ENCODE data around the gene A2M. TPM values are rescaled to one million over a fixed set of nuclear protein-coding genes. Genes with fewer than 3 reads are reported as not detected.
A peak's percentile ranks its signal among the peaks of the same experiment; 100 is the strongest.

Gene A2M
- total RNA-seq, 1 donor from 2014 or later = 38.7 TPM

DNA sequence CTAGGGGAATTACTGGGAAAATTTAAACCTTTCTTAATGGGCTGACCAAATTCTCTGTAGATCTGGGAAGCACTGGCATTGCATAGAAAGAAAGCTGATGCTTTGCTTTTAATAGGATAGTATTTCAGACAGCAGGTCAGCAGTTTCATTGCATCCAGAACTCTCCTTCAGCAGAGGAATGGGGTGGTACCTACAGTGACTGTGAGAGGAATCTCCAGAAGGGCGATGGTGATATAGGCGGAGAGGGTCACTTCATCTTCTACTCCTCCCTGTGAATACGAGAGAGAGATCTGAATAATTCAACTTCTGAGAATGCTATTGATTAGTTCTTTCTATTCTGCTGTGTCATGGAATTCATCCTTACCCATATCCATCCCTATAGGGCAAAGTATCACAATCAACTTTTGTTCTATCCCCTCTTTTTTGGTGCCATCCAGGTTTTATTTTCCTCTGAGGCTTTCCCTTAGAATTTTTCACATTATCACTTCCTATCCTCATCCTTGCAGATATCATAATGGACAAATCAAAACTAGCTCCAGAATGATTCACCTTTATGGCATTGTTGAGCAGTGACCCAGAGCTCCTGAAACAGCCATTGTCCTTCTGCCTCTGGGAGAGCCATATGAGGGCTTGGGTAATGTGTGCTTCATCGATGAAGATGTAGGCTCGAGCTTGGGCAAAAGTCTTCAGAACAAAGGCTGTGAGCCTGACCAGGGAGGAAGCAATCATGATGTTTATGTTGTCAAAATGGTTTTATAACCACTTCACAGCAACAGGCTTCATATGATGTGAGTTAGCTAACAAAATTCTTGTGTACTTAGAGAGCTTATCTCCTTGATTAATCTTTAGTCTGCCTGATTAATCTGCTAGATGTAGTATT lies 38.3 kb downstream of the A2M start:
- DNase-seq (ENCODE audit: low spot score in 2 of 2) (no peak), FAIRE-seq (no peak)

- DNase-seq (ENCODE audit: low spot score in 2 of 2) (no peak), FAIRE-seq (no peak)
Observed at GRCh38 chr12:9076733-9077132, 39.0 kb downstream of the A2M start.

GRCh38 chr12:9075138-9075535 lies 40.6 kb downstream of the A2M start:
- no peak for FAIRE-seq
- DNase-seq (ENCODE audit: low spot score in 2 of 2) = no peak

- DNase-seq (ENCODE audit: low spot score in 2 of 2) (no peak), FAIRE-seq (no peak)
Observed at GRCh38 chr12:9074484-9075137, 41.1 kb downstream of the A2M start.

- FAIRE-seq = no peak
Observed at GRCh38 chr12:9073076-9073475, 42.6 kb downstream of the A2M start.

GRCh38 chr12:9072481-9073038 lies 43.2 kb downstream of the A2M start:
- FAIRE-seq = no peak
- no peak for DNase-seq (ENCODE audit: low spot score in 2 of 2)

More at GRCh38 chr12:9073076-9073475, 42.6 kb downstream of the A2M start:
- DNase-seq (ENCODE audit: low spot score in 2 of 2) = no peak

GRCh38 chr12:9071969-9072368 lies 43.8 kb downstream of the A2M start:
- DNase-seq (ENCODE audit: low spot score in 2 of 2) = no peak
- FAIRE-seq = no peak

DNA sequence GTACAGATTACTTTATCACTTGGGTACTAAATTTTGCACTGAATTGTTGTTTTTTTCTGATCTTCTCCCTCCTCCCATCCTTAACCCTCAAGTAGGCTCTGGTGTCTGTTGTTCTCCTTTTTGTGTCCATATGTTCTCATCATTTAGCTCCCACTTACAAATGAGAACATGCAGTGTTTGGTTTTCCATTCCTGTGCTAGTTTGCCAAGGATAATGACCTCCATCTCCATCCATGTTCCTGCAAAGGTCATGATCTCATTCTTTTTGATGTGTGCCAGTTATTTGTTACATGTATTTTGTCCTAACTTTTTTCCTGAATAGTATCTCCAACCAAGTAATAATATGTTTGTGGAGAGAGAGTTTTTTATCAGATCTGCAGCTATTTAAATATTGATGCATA lies 44.2 kb downstream of the A2M start:
- DNase-seq (ENCODE audit: low spot score in 2 of 2) (no peak), FAIRE-seq (no peak)

GRCh38 chr12:9070351-9070750 lies 45.4 kb downstream of the A2M start:
- DNase-seq (ENCODE audit: low spot score in 2 of 2) (no peak), FAIRE-seq (no peak)

DNA sequence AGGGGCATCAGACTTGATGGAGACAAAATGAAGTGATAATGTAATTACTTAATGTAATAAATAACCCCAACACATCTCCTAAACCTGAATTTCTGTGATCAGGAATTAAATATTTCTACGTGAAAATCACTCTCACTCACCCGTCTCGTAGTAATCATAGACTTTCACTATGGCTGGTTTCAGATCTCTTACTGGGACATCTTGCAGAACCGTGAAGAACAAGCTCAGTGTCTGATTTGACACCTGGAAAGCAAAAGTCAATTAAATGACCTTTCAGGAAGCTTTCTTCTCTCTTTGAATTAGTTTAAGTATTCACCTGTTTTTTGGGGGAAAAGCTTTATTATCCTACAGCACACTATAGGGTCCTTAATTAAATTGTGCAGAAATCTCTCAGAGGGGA lies 47.1 kb downstream of the A2M start:
- FAIRE-seq = no peak
- no peak for DNase-seq (ENCODE audit: low spot score in 2 of 2)

DNA sequence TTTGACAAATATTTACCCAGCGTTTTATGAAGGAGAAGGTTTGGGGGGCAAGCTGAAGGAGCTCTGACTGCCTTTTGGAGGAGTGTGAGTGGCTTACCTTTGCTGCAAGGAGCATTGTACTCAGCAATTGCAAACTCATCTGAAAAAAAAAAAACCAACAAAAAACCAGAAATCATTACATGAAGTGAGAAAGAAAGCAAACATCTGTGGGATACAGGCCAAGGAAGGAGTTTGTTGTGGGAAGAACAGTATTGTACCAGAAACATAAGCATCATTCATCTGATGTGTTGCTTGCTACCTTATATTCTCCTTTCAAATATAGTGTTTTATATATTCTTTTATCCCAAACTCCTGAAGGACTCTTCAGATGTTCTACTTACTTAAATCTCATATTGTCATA lies 47.6 kb downstream of the A2M start:
- DNase-seq (ENCODE audit: low spot score in 2 of 2) (no peak), FAIRE-seq (no peak)

GRCh38 chr12:9066755-9067423 lies 48.8 kb downstream of the A2M start:
- FAIRE-seq = no peak
- DNase-seq (ENCODE audit: low spot score in 2 of 2) = no peak

DNA sequence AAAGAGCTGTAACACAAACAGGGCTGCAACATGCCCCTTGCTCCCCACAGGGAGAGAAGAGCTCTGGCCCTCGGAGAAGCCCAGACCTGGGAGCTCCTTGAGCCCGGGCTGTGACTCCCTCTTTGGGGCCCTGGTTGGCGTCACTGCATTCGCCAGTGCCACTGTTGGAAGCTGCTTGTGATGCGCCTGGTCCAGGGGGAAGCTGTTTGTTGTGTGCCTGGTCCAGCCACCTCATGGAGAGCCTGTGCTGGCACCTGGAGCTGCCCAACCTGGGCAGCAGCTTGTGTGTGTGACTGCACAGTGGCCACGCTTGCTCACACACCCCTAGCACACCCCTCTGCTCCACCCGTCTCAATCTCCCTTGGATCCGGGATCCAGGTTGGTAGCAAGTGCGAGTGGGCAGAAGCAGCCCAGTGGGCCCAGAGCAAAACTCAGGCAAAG lies 49.5 kb downstream of the A2M start:
- DNase-seq (ENCODE audit: low spot score in 2 of 2) (no peak), FAIRE-seq (no peak)

DNA sequence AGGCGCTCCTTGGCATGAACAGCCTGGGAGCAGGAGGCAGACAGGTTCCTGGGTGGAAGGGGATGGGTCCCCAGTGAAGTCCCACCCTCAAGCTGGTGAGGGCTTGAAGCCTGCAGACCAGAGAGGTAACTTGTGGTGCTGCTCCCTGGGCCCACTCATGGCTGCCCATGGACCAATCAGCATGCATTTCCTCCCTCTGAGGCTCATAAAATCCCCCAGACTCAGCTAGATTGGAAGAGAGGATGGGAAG lies 50.2 kb downstream of the A2M start:
- no peak for FAIRE-seq
- DNase-seq (ENCODE audit: low spot score in 2 of 2) = no peak

DNA sequence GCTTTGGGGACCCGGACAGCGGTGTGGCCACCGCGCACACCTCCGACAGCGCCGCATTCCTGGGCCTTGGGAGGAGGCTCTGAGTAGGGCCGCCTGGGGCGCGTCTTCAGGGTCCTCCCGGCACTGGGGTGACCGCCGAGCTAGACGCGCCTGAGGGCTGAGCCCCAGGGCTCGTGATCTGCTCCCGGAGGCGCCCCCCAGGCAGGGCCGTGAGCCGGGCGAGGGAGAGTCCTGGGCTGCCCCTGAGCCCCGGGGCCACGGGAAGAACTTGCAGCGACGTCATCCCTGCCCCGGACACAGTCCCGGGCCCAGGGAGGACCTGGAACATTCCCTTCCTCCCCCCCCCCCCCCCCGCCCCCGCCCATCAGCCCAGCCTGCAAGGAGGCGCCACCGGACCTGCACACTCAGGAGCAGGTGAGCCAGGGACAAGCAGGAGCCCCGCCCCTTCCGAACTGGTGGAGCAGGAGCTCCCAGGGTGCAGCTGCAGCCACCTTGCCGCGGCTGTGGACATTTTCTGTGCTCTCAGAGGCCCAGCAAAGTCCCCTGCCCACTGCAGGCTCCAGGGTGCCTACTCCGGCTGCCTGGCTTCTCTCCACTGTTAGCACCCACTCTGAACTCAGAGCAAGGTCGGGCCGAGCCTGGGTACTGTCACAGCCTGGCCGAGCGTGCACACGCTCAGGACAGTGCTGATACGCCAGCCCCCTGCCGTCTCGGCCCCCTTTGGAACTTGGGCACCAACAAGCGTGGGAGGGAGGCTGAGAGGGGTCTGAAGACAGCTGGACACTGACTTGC lies 50.7 kb downstream of the A2M start:
- DNase-seq (ENCODE audit: low spot score in 2 of 2) (peak; percentile 65 to 72), FAIRE-seq (no peak)

GRCh38 chr12:9064201-9064814 lies 51.4 kb downstream of the A2M start:
- peak; percentile 68 to 80 for DNase-seq (ENCODE audit: low spot score in 2 of 2)
- no peak for FAIRE-seq

DNA sequence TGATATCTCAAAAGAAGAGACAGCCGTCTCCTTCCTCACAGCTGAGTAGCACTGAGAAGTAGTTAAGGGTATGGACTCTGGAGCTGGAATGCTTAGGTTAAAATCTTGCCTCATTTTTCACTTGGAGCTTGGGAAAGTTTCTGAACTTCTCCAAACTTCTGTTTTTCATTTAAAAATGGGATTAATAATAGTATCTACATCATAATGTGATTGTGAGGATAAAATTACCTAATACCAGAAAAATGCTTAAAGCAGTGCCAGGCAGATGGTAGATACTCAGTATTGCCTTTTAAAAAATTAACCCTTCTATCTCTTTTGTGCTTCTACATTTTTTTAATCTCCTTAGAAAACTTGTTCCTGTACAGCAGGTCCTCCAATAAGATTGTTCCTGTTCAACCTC lies 63.1 kb downstream of the A2M start:
- FAIRE-seq = no peak
- DNase-seq (ENCODE audit: low spot score in 2 of 2) = no peak

DNA sequence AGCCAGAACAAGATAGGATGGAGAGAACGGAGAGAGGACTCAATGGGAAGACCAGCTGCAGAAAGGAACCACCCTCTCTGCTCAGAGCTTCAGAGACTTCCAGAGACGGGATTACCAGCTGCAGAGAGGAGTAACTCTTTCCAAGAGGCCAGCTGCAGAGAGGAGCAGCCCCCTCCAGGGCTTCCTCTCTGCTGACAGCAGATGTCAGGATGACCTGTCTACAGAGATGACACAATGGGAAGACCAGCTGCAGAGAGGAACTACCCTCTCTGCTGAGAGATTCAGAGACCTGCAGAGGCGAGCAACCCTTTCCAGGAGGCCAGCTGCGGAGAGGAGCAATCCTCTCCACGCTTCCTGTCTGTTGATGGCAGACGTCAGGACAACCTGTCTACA lies 64.6 kb downstream of the A2M start:
- FAIRE-seq (no peak), DNase-seq (ENCODE audit: low spot score in 2 of 2) (no peak)

DNA sequence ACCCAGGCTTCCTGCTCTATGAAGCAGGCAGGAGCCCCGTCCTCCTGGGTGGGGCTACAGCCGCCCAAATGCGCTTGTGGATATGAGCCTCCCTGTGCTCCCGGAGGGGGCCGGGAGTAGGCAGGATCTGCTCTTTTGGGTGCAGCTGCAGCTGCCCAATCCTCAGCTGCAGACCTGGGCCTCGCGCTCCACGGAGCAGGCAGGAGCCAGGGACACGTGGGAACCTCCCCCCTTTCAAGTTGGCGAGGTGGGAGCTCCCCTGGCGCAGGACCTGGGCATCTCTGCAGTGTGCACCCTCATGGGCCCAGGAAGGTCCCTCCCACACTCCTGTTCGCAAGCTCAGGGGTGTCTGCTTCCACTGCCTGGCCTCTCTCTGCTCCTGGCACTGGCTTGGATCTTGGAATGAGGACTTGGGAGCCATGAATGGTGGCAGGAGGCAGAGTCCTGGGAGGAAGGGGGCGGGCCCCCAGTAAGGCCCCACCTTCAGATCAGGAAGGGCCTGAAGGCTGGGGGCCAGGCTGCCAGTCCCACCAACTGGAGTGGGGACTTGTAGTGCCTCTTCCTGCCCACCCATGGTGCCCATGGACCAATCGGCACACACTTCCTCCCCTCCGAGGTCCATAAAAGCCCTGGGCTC lies 65.1 kb downstream of the A2M start:
- FAIRE-seq (no peak), DNase-seq (ENCODE audit: low spot score in 2 of 2) (no peak)
